Neuron (in vitro differentiated cells): Measurements from ENCODE around the gene ABCB1.
A peak's percentile ranks its signal among the peaks of the same experiment; 100 is the strongest.

ENCODE experiments used
- H2AFZ ChIP-seq: one replicate; pipeline ENCODE4 v1.6.1; 2013; ENCODE audit warnings: low read depth, mild to moderate bottlenecking, inconsistent platforms, low read length, moderate library complexity
- H3K27me3 ChIP-seq: one replicate; pipeline ENCODE4 v1.6.1; 2013; ENCODE audit warnings: low read length; ENCODE audit not compliant: insufficient read depth
- H3K36me3 ChIP-seq: one replicate; pipeline ENCODE4 v1.6.1; 2013; ENCODE audit warnings: low read length; ENCODE audit not compliant: insufficient read depth
- H3K4me1 ChIP-seq: one replicate; pipeline ENCODE4 v1.6.1; 2013; ENCODE audit warnings: low read length; ENCODE audit not compliant: insufficient read depth
- H3K4me3 ChIP-seq: 2 replicates; pipeline ENCODE4 v1.5.1; 2013; ENCODE audit warnings: mild to moderate bottlenecking, low read length, moderate library complexity
- H3K9me3 ChIP-seq: one replicate; pipeline ENCODE4 v1.6.1; 2013; ENCODE audit warnings: low read length

The ABCB1 gene

GRCh38 chr7:87600130-87601124 is at the start of gene ABCB1:
ABCB1 (minus strand) TSS chr7:87600884; CDS start chr7:87600184, 700 bp downstream.
- Histone ChIP-seq H3K36me3 (no peaks in the 10 kb centered on the region), H3K9me3 (no peaks in the 10 kb centered on the region), H2AFZ (peak within 1 kb of the TSS; percentile 96), H3K27me3 (peaks cover 5% of the 10 kb centered on the region), H3K4me3 (peak within 1 kb of the TSS; percentile 59), H3K4me1 (peaks cover 4% of the 10 kb centered on the region)

- Histone ChIP-seq H3K36me3 (no peaks in the 10 kb centered on the region), H3K9me3 (no peaks in the 10 kb centered on the region), H3K4me1 (no peaks in the 10 kb centered on the region), H3K4me3 (no peak overlapping the region), H3K27me3 (no peaks in the 10 kb centered on the region), H2AFZ (no peak overlapping the region)
Measured at GRCh38 chr7:87648316-87648715, 47.6 kb upstream of the ABCB1 start.

- no peaks in the 10 kb centered on the region for H3K4me1 ChIP-seq
- H2AFZ ChIP-seq, result no peak overlapping the region
- H3K36me3 ChIP-seq, result no peaks in the 10 kb centered on the region
- no peak overlapping the region for H3K4me3 ChIP-seq
- H3K9me3 ChIP-seq, result no peaks in the 10 kb centered on the region
- H3K27me3 ChIP-seq, result no peaks in the 10 kb centered on the region
Measured at GRCh38 chr7:87645446-87645845, 44.8 kb upstream of the ABCB1 start.

- Histone ChIP-seq H3K27me3 (no peaks in the 10 kb centered on the region), H3K4me3 (no peak overlapping the region), H3K9me3 (no peaks in the 10 kb centered on the region), H3K36me3 (no peaks in the 10 kb centered on the region), H2AFZ (no peak overlapping the region), H3K4me1 (no peaks in the 10 kb centered on the region)
Measured at GRCh38 chr7:87635921-87636320, 35.2 kb upstream of the ABCB1 start.

GRCh38 chr7:87628780-87629569 is 28.3 kb upstream of the ABCB1 start:
- Histone ChIP-seq H3K9me3 (no peaks in the 10 kb centered on the region), H3K36me3 (no peaks in the 10 kb centered on the region), H3K4me3 (peak overlapping the region; percentile 56), H2AFZ (peak overlapping the region; percentile 89), H3K4me1 (peaks cover 6% of the 10 kb centered on the region), H3K27me3 (no peaks in the 10 kb centered on the region)

- Histone ChIP-seq H3K9me3 (no peaks in the 10 kb centered on the region), H3K4me1 (peaks cover 6% of the 10 kb centered on the region), H3K36me3 (no peaks in the 10 kb centered on the region), H3K4me3 (peak overlapping the region; percentile 56), H2AFZ (peak overlapping the region; percentile 89), H3K27me3 (no peaks in the 10 kb centered on the region)
Measured at GRCh38 chr7:87627634-87627994, 26.9 kb upstream of the ABCB1 start.

GRCh38 chr7:87625101-87625500 is 24.4 kb upstream of the ABCB1 start:
- H3K27me3 ChIP-seq, result no peaks in the 10 kb centered on the region

GRCh38 chr7:87624628-87625027 is 23.9 kb upstream of the ABCB1 start:
- H3K4me3 ChIP-seq, result no peak overlapping the region

More at GRCh38 chr7:87625101-87625500, 24.4 kb upstream of the ABCB1 start:
- H3K36me3 ChIP-seq, result no peaks in the 10 kb centered on the region
- no peaks in the 10 kb centered on the region for H3K9me3 ChIP-seq
- no peak overlapping the region for H2AFZ ChIP-seq
- peaks cover 6% of the 10 kb centered on the region for H3K4me1 ChIP-seq
- H3K4me3 ChIP-seq, result no peak overlapping the region

GRCh38 chr7:87615197-87615596 is 14.5 kb upstream of the ABCB1 start:
- H3K4me3 ChIP-seq, result no peak overlapping the region
- no peak overlapping the region for H2AFZ ChIP-seq
- H3K4me1 ChIP-seq, result no peaks in the 10 kb centered on the region
- no peaks in the 10 kb centered on the region for H3K27me3 ChIP-seq
- peaks cover 4% of the 10 kb centered on the region for H3K9me3 ChIP-seq
- H3K36me3 ChIP-seq, result no peaks in the 10 kb centered on the region

More at GRCh38 chr7:87624628-87625027, 23.9 kb upstream of the ABCB1 start:
- no peak overlapping the region for H2AFZ ChIP-seq
- H3K36me3 ChIP-seq, result no peaks in the 10 kb centered on the region
- no peaks in the 10 kb centered on the region for H3K27me3 ChIP-seq
- no peaks in the 10 kb centered on the region for H3K9me3 ChIP-seq
- peaks cover 6% of the 10 kb centered on the region for H3K4me1 ChIP-seq

- Histone ChIP-seq H3K27me3 (no peaks in the 10 kb centered on the region), H3K4me3 (no peak overlapping the region), H3K4me1 (no peaks in the 10 kb centered on the region), H3K9me3 (no peaks in the 10 kb centered on the region), H2AFZ (no peak overlapping the region), H3K36me3 (no peaks in the 10 kb centered on the region)
Measured at GRCh38 chr7:87609916-87610315, 9.2 kb upstream of the ABCB1 start.

GRCh38 chr7:87608431-87608830 is 7.7 kb upstream of the ABCB1 start:
- H3K36me3 ChIP-seq, result no peaks in the 10 kb centered on the region
- no peak overlapping the region for H2AFZ ChIP-seq
- no peaks in the 10 kb centered on the region for H3K27me3 ChIP-seq
- H3K4me3 ChIP-seq, result no peak overlapping the region
- H3K4me1 ChIP-seq, result no peaks in the 10 kb centered on the region
- H3K9me3 ChIP-seq, result no peaks in the 10 kb centered on the region

GRCh38 chr7:87604264-87604663 is 3.6 kb upstream of the ABCB1 start:
- Histone ChIP-seq H3K9me3 (no peaks in the 10 kb centered on the region), H3K27me3 (peaks cover 5% of the 10 kb centered on the region), H3K4me1 (peaks cover 4% of the 10 kb centered on the region), H3K4me3 (no peak overlapping the region), H3K36me3 (no peaks in the 10 kb centered on the region), H2AFZ (no peak overlapping the region)

- no peak overlapping the region for H3K4me3 ChIP-seq
- peaks cover 4% of the 10 kb centered on the region for H3K4me1 ChIP-seq
- no peaks in the 10 kb centered on the region for H3K36me3 ChIP-seq
- H3K27me3 ChIP-seq, result peaks cover 5% of the 10 kb centered on the region
- no peaks in the 10 kb centered on the region for H3K9me3 ChIP-seq
- H2AFZ ChIP-seq, result no peak overlapping the region
Measured at GRCh38 chr7:87599336-87599735, 1.3 kb downstream of the ABCB1 start.
